Hepatocyte (in vitro differentiated cells): ENCODE results near the gene KDELR1. TPM values are rescaled to one million over a fixed set of nuclear protein-coding genes. Genes with fewer than 3 reads are reported as not detected.

ENCODE experiments used
- DNase-seq: peaks from one replicate; pipeline ENCODE4 v3.0.0-alpha.2; 2016; ENCODE audit warnings: low spot score
- H2AFZ ChIP-seq: fragments of 200-600 bp; sonication (generic); 2 replicates; pipeline ENCODE4 v1.6.0; 2016; ENCODE audit warnings: antibody characterized with exemption, mild to moderate bottlenecking
- H3K27ac ChIP-seq: fragments of 200-600 bp; sonication (generic); 2 replicates; pipeline ENCODE4 v1.5.1; 2016; ENCODE audit warnings: mild to moderate bottlenecking
- H3K27me3 ChIP-seq: fragments of 200-600 bp; sonication (generic); 2 replicates; pipeline ENCODE4 v1.6.1; 2016
- H3K36me3 ChIP-seq: fragments of 200-600 bp; sonication (generic); replicated peaks from 2 replicates; pipeline ENCODE4 v1.5.1; 2016; ENCODE audit warnings: low read depth; ENCODE audit not compliant: insufficient read depth
- H3K4me1 ChIP-seq: fragments of 200-600 bp; sonication (generic); 2 replicates; pipeline ENCODE4 v1.5.1; 2016; ENCODE audit warnings: mild to moderate bottlenecking, moderate library complexity; ENCODE audit not compliant: insufficient read depth
- H3K4me2 ChIP-seq: fragments of 200-600 bp; sonication (generic); 2 replicates; pipeline ENCODE4 v1.6.0; 2016
- H3K4me3 ChIP-seq: fragments of 200-600 bp; sonication (generic); 2 replicates; pipeline ENCODE4 v1.5.1; 2016; ENCODE audit warnings: mild to moderate bottlenecking
- H3K79me2 ChIP-seq: fragments of 200-600 bp; sonication (generic); 2 replicates; pipeline ENCODE4 v1.6.0; 2017; ENCODE audit warnings: mild to moderate bottlenecking
- H3K9me2 ChIP-seq: fragments of 200-600 bp; sonication (generic); replicated peaks from 2 replicates; pipeline ENCODE4 v1.6.0; 2017; ENCODE audit warnings: mild to moderate bottlenecking; ENCODE audit not compliant: insufficient read depth
- H3K9me3 ChIP-seq: fragments of 200-600 bp; sonication (generic); 2 replicates; pipeline ENCODE4 v1.5.1; 2016; ENCODE audit warnings: low read depth, mild to moderate bottlenecking
- H4K20me1 ChIP-seq: fragments of 200-600 bp; sonication (generic); 2 replicates; pipeline ENCODE4 v1.6.0; 2016; ENCODE audit warnings: mild to moderate bottlenecking; ENCODE audit not compliant: insufficient read depth, poor library complexity, severe bottlenecking
- CTCF ChIP-seq: fragments of 200-600 bp; sonication (generic); IDR thresholded peaks from 2 replicates; pipeline ENCODE4 v1.5.1; 2016; ENCODE audit warnings: antibody characterized with exemption, mild to moderate bottlenecking; ENCODE audit not compliant: poor library complexity
- EZH2 ChIP-seq: fragments of 200-600 bp; sonication (generic); IDR thresholded peaks from 2 replicates; pipeline ENCODE4 v1.6.1; 2016; ENCODE audit warnings: antibody characterized with exemption, mild to moderate bottlenecking, borderline replicate concordance
- EZH2phosphoT487 ChIP-seq: fragments of 200-600 bp; sonication (generic); IDR thresholded peaks from one replicate; pipeline ENCODE4 v1.6.1; 2018; ENCODE audit warnings: antibody characterized with exemption, mild to moderate bottlenecking, low read depth, moderate library complexity; ENCODE audit not compliant: unreplicated experiment, severe bottlenecking
- WGBS: methylation state at CpG from one replicate; pipeline ENCODE4 v1.1.6; 2016; ENCODE audit warnings: low lambda C conversion rate; ENCODE audit errors: missing lambda C conversion rate; 5-methylcytosine and 5-hydroxymethylcytosine counted together
- polyA plus RNA-seq: library from polyadenylated mRNA; unstranded; fragments of >200 nt; fragmentation: Nextera tagmentation; extraction: Ambion mirVana; gene quantifications from 2 replicates; pipeline ENCODE4 v1.2.1, GENCODE V29; 2016
- total RNA-seq: library from RNA; depleted of rRNA; stranded (reverse); fragments of >200 nt; gene quantifications from 2 replicates; pipeline ENCODE4 v1.2.3, GENCODE V29; 2014

KDELR1 gene
- total and polyA plus RNA-seq, 2 experiments from 2014 or later = 179 to 288 TPM

GRCh38 chr19:48428670-48429069 is 37.3 kb upstream of the KDELR1 start:
- no peaks in the 10 kb centered on the region for H3K27me3 ChIP-seq
- H3K4me1 ChIP-seq = no peaks in the 10 kb centered on the region
- H3K79me2 ChIP-seq = no peaks in the 10 kb centered on the region
- no peak overlapping the region for H3K4me3 ChIP-seq
- H3K9me2 ChIP-seq = no peaks in the 10 kb centered on the region
- no peak overlapping the region for H3K27ac ChIP-seq
- H3K4me2 ChIP-seq = no peak overlapping the region
- H4K20me1 ChIP-seq = no peaks in the 10 kb centered on the region
- no peak for TF ChIP-seq CTCF
- TF ChIP-seq EZH2 = no peak
- TF ChIP-seq EZH2phosphoT487 = no peak
- 87% methylated on average over 1 of the region's 1 CpG for WGBS
- DNase-seq = no peak
- H3K9me3 ChIP-seq = no peaks in the 10 kb centered on the region
- no peaks in the 10 kb centered on the region for H3K36me3 ChIP-seq
- H2AFZ ChIP-seq = no peak overlapping the region

- Histone ChIP-seq H3K79me2 (no peaks in the 10 kb centered on the region), H3K9me3 (no peaks in the 10 kb centered on the region), H3K4me1 (no peaks in the 10 kb centered on the region), H3K9me2 (no peaks in the 10 kb centered on the region), H3K27me3 (no peaks in the 10 kb centered on the region), H3K36me3 (no peaks in the 10 kb centered on the region), H3K27ac (peak overlapping the region; percentile 29), H3K4me2 (peak overlapping the region; percentile 50), H3K4me3 (no peak overlapping the region), H2AFZ (peak overlapping the region; percentile 2), H4K20me1 (no peaks in the 10 kb centered on the region)
- DNase-seq = no peak
- TF ChIP-seq EZH2phosphoT487 (no peak), EZH2 (no peak), CTCF (no peak)
- 48% methylated on average over 8 of the region's 8 CpGs for WGBS
Measured at GRCh38 chr19:48424694-48425219, 33.4 kb upstream of the KDELR1 start.

- H3K27ac ChIP-seq = no peak overlapping the region
- no peaks in the 10 kb centered on the region for H3K9me3 ChIP-seq
- WGBS = 93% methylated on average over 16 of the region's 16 CpGs
- H3K79me2 ChIP-seq = no peaks in the 10 kb centered on the region
- H3K4me1 ChIP-seq = no peaks in the 10 kb centered on the region
- H4K20me1 ChIP-seq = no peaks in the 10 kb centered on the region
- no peaks in the 10 kb centered on the region for H3K9me2 ChIP-seq
- H3K36me3 ChIP-seq = no peaks in the 10 kb centered on the region
- TF ChIP-seq EZH2phosphoT487 (no peak), EZH2 (no peak), CTCF (no peak)
- no peaks in the 10 kb centered on the region for H3K27me3 ChIP-seq
- no peak overlapping the region for H3K4me3 ChIP-seq
- no peak for DNase-seq
- H3K4me2 ChIP-seq = no peak overlapping the region
- no peak overlapping the region for H2AFZ ChIP-seq
Measured at GRCh38 chr19:48421548-48421947, 30.2 kb upstream of the KDELR1 start.
